ENCODE results near the gene FBF1.
"Not testable (repeated sequence)": the region's sequence is repeated elsewhere in the genome, so short reads cannot be mapped to it uniquely, and the experiment has no call there.

The FBF1 gene

GRCh38 chr17:75899353-75899752 is 41.5 kb downstream of the FBF1 start:
- in situ Hi-C loops (cut with HindIII; ENCODE audit: low sequenced_read_pairs), result no loop called here

GRCh38 chr17:75898791-75899190 is 42.1 kb downstream of the FBF1 start:
- in situ Hi-C loops (cut with HindIII; ENCODE audit: low sequenced_read_pairs), result no loop called here

- in situ Hi-C loops (cut with HindIII; ENCODE audit: low sequenced_read_pairs), result no loop called here
These were observed 42.8 kb downstream of the FBF1 start for GRCh38 chr17:75898065-75898464.

DNA sequence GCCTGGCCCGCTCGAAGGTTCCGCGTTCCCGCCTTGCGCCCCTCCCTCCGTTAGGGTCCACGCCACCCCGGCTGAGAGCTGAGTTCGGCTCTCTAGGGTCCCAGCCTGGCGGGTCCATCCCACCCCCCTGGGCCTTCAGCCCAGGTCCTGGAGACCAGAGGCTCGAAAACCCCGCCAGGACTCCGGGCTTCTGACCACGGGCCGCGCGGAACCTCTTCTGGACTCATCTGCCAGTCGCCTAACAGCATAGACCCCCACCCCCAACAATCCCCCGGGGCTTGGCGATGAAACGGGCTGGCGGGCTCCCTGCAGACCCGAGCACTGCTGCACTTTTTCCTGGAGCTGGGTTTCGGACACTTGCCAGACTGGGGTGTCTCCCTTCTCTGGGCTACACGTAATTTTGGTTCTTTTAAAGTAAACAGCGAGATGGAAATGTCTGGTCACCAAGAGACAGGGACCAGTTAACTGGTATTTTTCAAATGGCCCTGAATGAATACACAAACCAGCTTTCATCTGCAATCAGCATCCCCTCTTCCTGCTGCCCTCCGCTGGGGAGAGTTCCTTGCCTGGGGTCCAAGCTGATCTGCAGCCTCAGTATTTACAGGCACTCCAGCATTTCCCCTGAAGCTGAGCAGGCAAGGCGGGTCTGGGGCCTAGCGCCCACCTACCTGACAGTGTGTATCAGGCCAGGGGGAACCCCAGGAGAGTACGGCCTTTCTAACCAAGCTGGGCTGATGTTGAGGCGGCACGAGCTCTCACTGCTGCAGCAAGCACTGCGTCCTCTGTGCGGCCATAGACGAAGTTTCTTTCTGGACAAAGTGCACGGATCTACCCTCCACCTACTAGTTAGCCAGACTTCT is 43.5 kb downstream of the FBF1 start:
- in situ Hi-C loops (cut with HindIII; ENCODE audit: low sequenced_read_pairs), result no loop called here

- in situ Hi-C loops (cut with HindIII; ENCODE audit: low sequenced_read_pairs), result no loop called here
These were observed 44.3 kb downstream of the FBF1 start, which contains the start of gene TRIM65 for GRCh38 chr17:75896415-75897159. TRIM65 (minus strand) TSS chr17:75896951; CDS start chr17:75896937, 14 bp downstream.

- in situ Hi-C loops (cut with HindIII; ENCODE audit: low sequenced_read_pairs), result no loop called here
These were observed 45.3 kb downstream of the FBF1 start for GRCh38 chr17:75895370-75896155.

DNA sequence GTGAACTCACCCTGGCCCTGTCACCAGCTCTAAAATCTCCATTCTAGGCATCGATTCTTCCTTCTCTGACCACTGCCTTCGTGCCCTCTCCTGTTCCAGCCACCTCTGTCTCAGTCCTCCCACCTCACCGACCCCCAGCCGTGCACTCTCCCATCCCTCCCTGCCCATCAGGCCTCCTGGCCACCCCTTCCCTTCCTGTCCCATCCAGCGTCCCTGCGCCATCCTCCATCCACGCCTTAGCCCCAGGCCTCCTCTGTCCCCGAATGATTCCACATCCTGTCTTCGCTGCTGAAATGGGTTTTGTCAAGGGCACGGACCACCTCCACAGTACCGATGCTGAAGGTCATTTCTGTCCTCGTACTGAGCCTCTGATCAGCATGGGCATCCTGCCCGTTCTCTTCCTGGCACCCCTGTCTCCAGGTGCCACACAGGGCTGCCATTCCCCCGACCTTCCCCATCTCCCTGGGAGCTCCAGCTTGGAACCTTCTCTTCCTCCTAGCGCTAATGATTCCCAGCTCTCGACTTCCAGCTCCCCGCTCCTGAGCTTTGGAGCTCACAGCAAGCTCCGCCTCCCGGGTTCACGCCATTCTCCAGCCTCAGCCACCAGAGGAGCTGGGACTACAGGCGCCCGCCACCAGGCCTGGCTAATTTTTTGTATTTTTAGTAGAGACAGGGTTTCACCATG is 46.7 kb downstream of the FBF1 start:
- in situ Hi-C loops (cut with HindIII; ENCODE audit: low sequenced_read_pairs), result no loop called here

DNA sequence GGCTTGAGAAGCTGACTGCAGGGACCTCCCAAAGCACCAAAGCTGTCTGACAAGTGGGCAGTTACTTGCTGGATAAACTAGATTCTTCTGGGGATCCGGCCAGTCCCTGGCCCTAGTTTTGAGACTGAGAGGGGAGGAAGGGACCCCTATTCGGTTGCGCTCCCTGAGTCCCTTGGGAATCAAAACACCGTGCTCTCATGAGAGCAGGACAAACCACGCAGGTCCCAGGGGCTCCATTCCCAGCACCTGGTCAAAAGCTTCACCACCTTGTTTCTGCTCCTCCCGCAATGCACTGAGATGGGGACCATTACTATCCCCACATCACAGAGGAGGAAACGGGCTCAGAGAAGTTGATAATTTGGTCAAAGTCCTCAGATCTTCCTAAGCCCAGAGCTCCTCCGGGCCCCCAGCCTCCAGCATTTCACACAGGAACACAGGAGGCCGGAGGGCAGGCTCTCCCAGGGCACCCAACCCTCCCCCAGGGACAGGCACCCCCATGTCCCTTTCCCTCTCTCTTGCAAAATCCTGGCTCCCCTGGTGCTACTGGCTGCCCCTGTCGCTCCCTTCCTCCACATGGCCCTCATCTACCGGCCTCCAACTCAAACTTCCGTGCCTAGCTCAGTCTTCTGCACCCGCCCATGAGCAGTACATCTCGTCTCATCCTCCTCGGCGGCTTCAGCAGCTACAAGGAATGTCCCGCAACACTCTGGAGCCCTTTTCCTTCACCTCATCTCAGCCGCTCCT is 47.4 kb downstream of the FBF1 start:
- in situ Hi-C loops (cut with HindIII; ENCODE audit: low sequenced_read_pairs), result no loop called here

GRCh38 chr17:75892556-75893224 is 48.2 kb downstream of the FBF1 start:
- in situ Hi-C loops (cut with HindIII; ENCODE audit: low sequenced_read_pairs), result no loop called here

DNA sequence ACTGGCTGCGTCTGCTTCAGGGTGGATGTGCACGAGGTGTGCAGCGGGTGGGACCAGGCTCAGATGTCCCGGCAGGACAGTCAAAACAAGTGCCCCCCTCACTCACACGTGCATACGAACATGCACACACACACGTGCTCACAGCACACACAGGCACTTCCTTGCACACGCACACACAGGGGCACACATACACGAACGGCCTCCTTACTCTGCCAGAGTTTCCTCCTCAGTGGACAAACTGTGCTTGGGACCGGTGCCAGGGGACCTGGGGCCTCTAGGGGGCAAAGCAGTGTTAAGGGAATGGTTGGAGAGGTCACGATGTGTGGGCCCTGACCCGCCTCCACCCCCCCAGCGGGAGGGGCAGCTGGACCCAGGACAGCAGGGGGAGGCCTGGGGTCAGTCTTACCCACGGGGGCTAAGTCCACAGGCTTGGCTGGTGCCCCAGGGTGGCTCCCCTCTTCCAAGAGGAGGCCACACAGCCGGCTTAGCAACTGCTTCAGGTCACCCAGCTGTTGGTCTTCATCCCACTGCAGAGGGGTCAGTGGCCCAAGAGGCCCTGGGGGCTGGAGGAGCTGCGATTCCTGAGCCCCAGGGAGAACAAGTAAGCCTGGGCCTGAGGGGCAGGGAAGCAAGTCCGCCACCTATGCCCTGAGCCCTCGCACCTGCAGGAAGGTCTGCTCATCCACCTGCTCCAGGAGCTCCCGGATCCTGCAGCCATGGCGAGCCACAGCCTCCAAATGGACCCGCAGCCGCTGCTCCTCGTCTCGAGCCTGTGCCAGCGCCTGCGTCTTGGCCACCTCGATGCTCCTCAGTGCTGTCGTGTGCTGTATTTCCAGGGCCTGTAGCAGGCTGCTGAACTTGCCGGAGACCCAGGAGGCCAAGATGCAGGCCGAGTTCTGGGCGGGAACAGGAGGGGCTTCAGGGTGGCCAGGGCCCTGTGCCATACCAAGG is 49.0 kb downstream of the FBF1 start:
- in situ Hi-C loops (cut with HindIII; ENCODE audit: low sequenced_read_pairs), result no loop called here

- in situ Hi-C loops (cut with HindIII; ENCODE audit: low sequenced_read_pairs), result no loop called here
These were observed 49.7 kb downstream of the FBF1 start for GRCh38 chr17:75891022-75891604.

GRCh38 chr17:75889454-75889853 is 51.4 kb downstream of the FBF1 start:
- in situ Hi-C loops (cut with HindIII; ENCODE audit: low sequenced_read_pairs), result no loop called here

- in situ Hi-C loops (cut with HindIII; ENCODE audit: low sequenced_read_pairs), result no loop called here
These were observed 52.4 kb downstream of the FBF1 start for GRCh38 chr17:75888484-75888883.

- in situ Hi-C loops (cut with HindIII; ENCODE audit: low sequenced_read_pairs), result not testable (repeated sequence)
These were observed 55.0 kb downstream of the FBF1 start for GRCh38 chr17:75885860-75886259.

DNA sequence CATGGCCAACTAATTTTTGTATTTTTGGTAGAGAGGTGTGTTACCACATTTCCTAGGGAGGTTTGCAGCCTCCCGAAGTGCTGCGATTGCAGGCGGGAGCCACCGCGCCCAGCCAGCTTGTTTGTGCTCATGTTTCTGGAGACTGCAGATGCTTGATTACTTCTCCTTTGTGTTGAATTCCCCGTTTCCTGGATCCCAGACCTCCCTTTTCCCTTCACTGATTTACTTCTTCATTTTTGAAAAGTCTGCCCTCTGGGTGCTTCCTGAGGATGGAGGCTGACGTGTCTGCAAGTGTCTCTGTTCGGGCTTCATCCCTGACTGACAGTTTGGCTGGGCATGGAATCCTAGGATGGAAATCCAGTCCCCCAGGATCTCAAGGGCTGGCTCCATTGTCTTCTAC is 55.4 kb downstream of the FBF1 start:
- in situ Hi-C loops (cut with HindIII; ENCODE audit: low sequenced_read_pairs), result no loop called here

GRCh38 chr17:75881678-75882454 is 59.0 kb downstream of the FBF1 start:
- in situ Hi-C loops (cut with HindIII; ENCODE audit: low sequenced_read_pairs), result no loop called here

DNA sequence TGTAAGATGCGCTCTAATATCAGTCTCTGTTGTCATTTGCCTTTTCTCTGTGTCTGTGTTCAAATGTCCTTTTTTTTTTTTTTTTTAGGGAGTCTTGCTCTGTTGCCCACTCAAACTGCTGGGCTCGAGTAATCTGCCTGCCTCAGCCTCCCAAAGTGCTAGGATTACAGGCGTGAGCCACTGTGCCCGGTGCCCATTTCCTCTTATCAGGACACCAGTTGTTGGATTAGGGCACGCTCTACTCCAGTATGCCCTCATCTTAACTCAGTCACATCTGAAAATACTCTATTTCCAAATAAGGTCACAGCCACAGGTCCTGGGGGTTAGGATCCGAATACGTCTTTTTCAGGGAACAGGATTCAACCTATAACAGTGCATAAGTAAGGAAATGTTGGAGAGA is 60.6 kb downstream of the FBF1 start:
- in situ Hi-C loops (cut with HindIII; ENCODE audit: low sequenced_read_pairs), result no loop called here
